Natural killer cell (primary cell): ENCODE data around the gene DEPP1. TPM values are rescaled to one million over a fixed set of nuclear protein-coding genes. Genes with fewer than 3 reads are reported as not detected.
A peak's percentile ranks its signal among the peaks of the same experiment; 100 is the strongest.

Experiments used
- ATAC-seq, 3 donors: fragments of 150-1000 bp in 2 of 3; fragments of 200-7000 bp in 1 of 3; cut with Tn5 transposase; 1 replicate in 1 of 3; 2 replicates in 2 of 3; pipeline ENCODE4 v1.10.0; 2021; ENCODE audit warnings: mild to moderate bottlenecking in 2 of 3, moderate library complexity in 2 of 3
- DNase-seq, 2 donors: peaks; one replicate each; pipeline versions ENCODE4 v3.0.0 to v3.0.0-alpha.2; 2013 to 2021; ENCODE audit warnings: mixed read lengths in 1 of 2
- H3K27ac ChIP-seq: one replicate; pipeline ENCODE4 v1.5.1; 2013; ENCODE audit warnings: mild to moderate bottlenecking, low read length
- H3K27me3 ChIP-seq: one replicate; pipeline ENCODE4 v1.6.1; 2013; ENCODE audit warnings: low read length; ENCODE audit not compliant: control insufficient read depth, insufficient read depth
- H3K36me3 ChIP-seq: one replicate; pipeline ENCODE4 v1.6.1; 2013; ENCODE audit warnings: low read length; ENCODE audit not compliant: control insufficient read depth, insufficient read depth
- H3K4me1 ChIP-seq: one replicate; pipeline ENCODE4 v1.6.1; 2013; ENCODE audit warnings: low read length; ENCODE audit not compliant: control insufficient read depth, insufficient read depth
- H3K4me3 ChIP-seq: one replicate; pipeline ENCODE4 v1.5.1; 2013; ENCODE audit warnings: low read length
- H3K9me3 ChIP-seq: one replicate; pipeline ENCODE4 v1.6.1; 2013; ENCODE audit warnings: low read length; ENCODE audit not compliant: control insufficient read depth, insufficient read depth
- H3K27ac Mint-ChIP-seq, 2 donors: one replicate each; pipeline ENCODE4 v1.8.0; 2022; ENCODE audit warnings: mild to moderate bottlenecking in 2 of 2, mixed read lengths in 2 of 2, moderate library complexity in 1 of 2
- H3K27me3 Mint-ChIP-seq, 2 donors: one replicate each; pipeline ENCODE4 v1.8.0; 2022; ENCODE audit warnings: low read depth in 2 of 2, mixed read lengths in 2 of 2
- H3K36me3 Mint-ChIP-seq: one replicate; pipeline ENCODE4 v1.8.0; 2022; ENCODE audit warnings: mixed read lengths
- H3K4me1 Mint-ChIP-seq, 2 donors: one replicate each; pipeline ENCODE4 v1.8.0; 2022; ENCODE audit warnings: mixed read lengths in 2 of 2
- H3K4me3 Mint-ChIP-seq: one replicate; pipeline ENCODE4 v1.8.0; 2022; ENCODE audit warnings: mild to moderate bottlenecking, moderate library complexity, mixed read lengths
- H3K9me3 Mint-ChIP-seq, 2 donors: one replicate each; pipeline ENCODE4 v1.8.0; 2022; ENCODE audit warnings: mixed read lengths in 2 of 2
- WGBS: methylation state at CpG from one replicate; pipeline ENCODE4 v1.1.7; 2013; ENCODE audit warnings: missing lambda C conversion rate; ENCODE audit not compliant: insufficient coverage; 5-methylcytosine and 5-hydroxymethylcytosine counted together
- intact Hi-C: fragments of 100-400 bp; cut with micrococcal nuclease; formaldehyde crosslinking; loops from one replicate; pipeline ENCODE4 v1.14.2; 2022
- total RNA-seq, 4 donors: library from RNA; stranded (reverse); fragments of 120-200 nt in 1 of 4; gene quantifications; one replicate each; pipeline versions ENCODE4 v1.2.3 to v1.2.4, GENCODE V29; 2013 to 2022
- TF ChIP-seq, protein P1 (sequence below): fragments of 200-600 bp; IDR thresholded peaks from one replicate; pipeline ENCODE4 v1.8.0; 2022; ENCODE audit warnings: antibody characterized with exemption

Gene DEPP1
- total RNA-seq, 3 donors from 2014 or later (not counting 1 experiment from before 2014, with no cell fraction given): not detected

DNA sequence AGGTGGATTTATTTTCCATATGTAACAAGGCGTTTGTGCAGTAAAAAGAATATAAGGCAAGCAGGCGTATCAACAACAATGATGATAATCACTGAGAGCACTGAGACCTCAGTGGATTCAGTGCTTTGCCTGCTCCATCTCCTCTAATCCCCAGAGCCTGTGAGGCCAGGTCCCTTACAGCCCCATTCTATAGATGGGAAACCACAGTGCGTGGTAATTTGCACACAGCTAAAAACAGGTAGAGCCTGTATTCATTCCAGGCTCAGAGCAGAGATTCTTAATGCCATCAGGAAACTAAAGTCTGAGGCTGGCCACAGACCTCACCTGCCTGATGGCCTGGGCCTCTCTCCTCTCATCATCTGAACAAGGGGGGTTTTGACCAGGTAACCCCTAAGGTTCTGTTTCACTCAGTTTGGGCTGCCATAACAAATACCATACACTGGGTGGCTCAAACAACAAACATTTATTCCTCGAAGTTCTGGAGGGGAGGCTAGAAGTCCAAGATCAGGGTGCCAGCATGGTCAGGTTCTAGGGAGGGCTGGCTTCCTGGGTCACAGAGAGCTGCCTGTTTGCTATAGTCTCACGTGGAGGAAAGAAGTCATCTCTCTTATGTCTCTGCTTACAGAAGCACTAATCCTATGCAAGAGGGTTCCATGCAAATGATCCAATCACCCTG, 29.3 kb downstream of the DEPP1 start:
- H3K9me3 ChIP-seq: no peaks in the 10 kb centered on the region
- no peak for ATAC-seq
- H3K4me1 ChIP-seq: peaks cover 19% of the 10 kb centered on the region
- H3K36me3 ChIP-seq: peaks cover 2% of the 10 kb centered on the region
- H3K27me3 Mint-ChIP-seq: no peaks in the 10 kb centered on the region
- intact Hi-C loops: no loop called here
- no peak overlapping the region for H3K27ac ChIP-seq
- H3K36me3 Mint-ChIP-seq: peaks cover 13% of the 10 kb centered on the region
- peaks cover 5 to 9% of the 10 kb centered on the region in 2 donors for H3K9me3 Mint-ChIP-seq
- peaks cover 35 to 38% of the 10 kb centered on the region in 2 donors for H3K4me1 Mint-ChIP-seq
- DNase-seq: no peak
- TF ChIP-seq, protein P1, sequence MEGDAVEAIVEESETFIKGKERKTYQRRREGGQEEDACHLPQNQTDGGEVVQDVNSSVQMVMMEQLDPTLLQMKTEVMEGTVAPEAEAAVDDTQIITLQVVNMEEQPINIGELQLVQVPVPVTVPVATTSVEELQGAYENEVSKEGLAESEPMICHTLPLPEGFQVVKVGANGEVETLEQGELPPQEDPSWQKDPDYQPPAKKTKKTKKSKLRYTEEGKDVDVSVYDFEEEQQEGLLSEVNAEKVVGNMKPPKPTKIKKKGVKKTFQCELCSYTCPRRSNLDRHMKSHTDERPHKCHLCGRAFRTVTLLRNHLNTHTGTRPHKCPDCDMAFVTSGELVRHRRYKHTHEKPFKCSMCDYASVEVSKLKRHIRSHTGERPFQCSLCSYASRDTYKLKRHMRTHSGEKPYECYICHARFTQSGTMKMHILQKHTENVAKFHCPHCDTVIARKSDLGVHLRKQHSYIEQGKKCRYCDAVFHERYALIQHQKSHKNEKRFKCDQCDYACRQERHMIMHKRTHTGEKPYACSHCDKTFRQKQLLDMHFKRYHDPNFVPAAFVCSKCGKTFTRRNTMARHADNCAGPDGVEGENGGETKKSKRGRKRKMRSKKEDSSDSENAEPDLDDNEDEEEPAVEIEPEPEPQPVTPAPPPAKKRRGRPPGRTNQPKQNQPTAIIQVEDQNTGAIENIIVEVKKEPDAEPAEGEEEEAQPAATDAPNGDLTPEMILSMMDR: no peak
- peak overlapping the region in 1 of 2 donors; percentile 37 for H3K27ac Mint-ChIP-seq
- H3K4me3 Mint-ChIP-seq: no peak overlapping the region
- H3K27me3 ChIP-seq: no peaks in the 10 kb centered on the region
- H3K4me3 ChIP-seq: no peak overlapping the region
- 86% methylated on average over 5 of the region's 5 CpGs for WGBS

DNA sequence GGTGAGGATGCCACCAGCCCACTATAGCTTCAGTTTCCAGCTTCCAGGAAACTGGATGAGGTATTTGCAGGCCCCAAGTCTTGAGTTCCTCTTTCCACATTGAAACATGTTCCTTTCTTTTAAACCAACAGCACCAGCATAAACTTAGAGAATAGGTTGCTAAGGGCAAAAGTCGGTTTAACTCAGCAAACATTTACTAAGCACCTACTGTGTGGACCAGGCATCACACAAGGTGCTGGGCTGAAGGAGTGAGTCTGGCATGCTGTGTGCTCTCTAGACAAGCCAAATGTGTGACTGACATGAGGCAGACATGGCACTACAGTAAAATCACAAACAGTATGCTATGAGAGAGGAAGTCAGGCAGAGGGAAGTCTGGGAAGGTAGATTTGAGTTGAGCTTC, 30.0 kb downstream of the DEPP1 start:
- H3K36me3 Mint-ChIP-seq: peaks cover 15% of the 10 kb centered on the region
- H3K4me3 Mint-ChIP-seq: no peak overlapping the region
- peak overlapping the region in 1 of 2 donors; percentile 37 for H3K27ac Mint-ChIP-seq
- no peak for ATAC-seq
- peaks cover 6 to 12% of the 10 kb centered on the region in 2 donors for H3K9me3 Mint-ChIP-seq
- TF ChIP-seq, protein P1: no peak
- Histone ChIP-seq H3K27ac (no peak overlapping the region), H3K4me3 (no peak overlapping the region), H3K27me3 (no peaks in the 10 kb centered on the region), H3K9me3 (no peaks in the 10 kb centered on the region), H3K4me1 (peaks cover 19% of the 10 kb centered on the region), H3K36me3 (peaks cover 2% of the 10 kb centered on the region)
- intact Hi-C loops: no loop called here
- H3K4me1 Mint-ChIP-seq: peaks cover 35 to 38% of the 10 kb centered on the region in 2 donors
- DNase-seq: no peak
- 64% methylated on average over 1 of the region's 1 CpG for WGBS
- H3K27me3 Mint-ChIP-seq: no peaks in the 10 kb centered on the region

DNA sequence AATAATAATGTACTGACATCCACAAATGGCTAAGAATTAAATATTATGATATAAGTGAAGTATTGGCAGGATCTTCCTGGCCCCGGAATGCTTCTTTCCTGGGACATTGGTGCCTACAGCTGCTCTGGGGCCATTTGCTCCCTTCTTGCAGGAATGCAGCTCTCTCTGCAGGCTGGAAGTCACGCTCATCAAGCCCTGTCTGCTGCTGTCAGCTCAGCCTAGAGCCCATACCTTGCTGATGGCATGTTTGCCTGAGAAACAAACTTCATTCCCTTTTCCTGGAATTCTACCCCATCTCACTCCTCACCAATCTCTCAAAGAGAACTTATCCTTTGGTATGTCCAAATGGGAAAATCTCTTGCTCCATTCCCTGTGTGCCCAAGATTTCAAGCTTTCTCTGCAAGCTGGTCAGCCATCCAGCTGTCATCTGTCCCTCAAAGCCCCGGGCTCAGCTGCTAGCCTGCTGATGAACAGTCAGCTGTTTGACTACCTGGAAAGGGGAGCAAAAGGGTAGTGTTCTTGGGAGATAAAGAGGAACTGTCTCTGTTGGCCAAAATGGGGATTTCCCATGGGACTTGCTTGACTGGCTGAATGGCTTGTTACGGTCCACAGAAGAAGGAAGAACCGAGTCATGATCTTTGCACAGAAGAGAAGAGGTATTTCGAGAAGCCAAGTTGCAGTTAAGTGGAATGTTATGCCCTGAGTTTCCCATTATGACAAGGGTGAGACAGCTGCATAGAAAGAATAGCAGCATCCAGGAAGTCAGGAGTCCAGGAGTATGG, 31.0 kb downstream of the DEPP1 start:
- no peak overlapping the region for H3K27ac ChIP-seq
- intact Hi-C loops: no loop called here
- DNase-seq (no peak), ATAC-seq (no peak)
- Mint-ChIP-seq H3K4me3 (no peak overlapping the region), H3K27me3 (no peaks in the 10 kb centered on the region), H3K36me3 (peaks cover 15% of the 10 kb centered on the region), H3K9me3 (peaks cover 6 to 12% of the 10 kb centered on the region in 2 donors), H3K4me1 (peaks cover 26 to 38% of the 10 kb centered on the region in 2 donors), H3K27ac (peak overlapping the region in 1 of 2 donors; percentile 30)
- 73% methylated on average over 6 of the region's 6 CpGs for WGBS
- H3K36me3 ChIP-seq: no peaks in the 10 kb centered on the region
- H3K4me1 ChIP-seq: peaks cover 19% of the 10 kb centered on the region
- H3K4me3 ChIP-seq: no peak overlapping the region
- no peaks in the 10 kb centered on the region for H3K27me3 ChIP-seq
- no peaks in the 10 kb centered on the region for H3K9me3 ChIP-seq
- TF ChIP-seq, protein P1: no peak
